Measurements from ENCODE around the gene SLC5A11. TPM values are rescaled to one million over a fixed set of nuclear protein-coding genes. Genes with fewer than 3 reads are reported as not detected.

SLC5A11 gene
- polyA plus RNA-seq, 3 donors, result 0.60 TPM; not detected in 2

GRCh38 chr16:24953721-24954120 lies 108.0 kb downstream of the SLC5A11 start:
- no peak overlapping the region for H3K4me2 ChIP-seq (replicated peaks; ENCODE audit: extremely low read depth, low read length, poor library complexity, severe bottlenecking)
- WGBS (ENCODE audit: insufficient coverage), result no CpG with 5 or more reads among the region's 5 CpGs
- no peak for DNase-seq
- Mint-ChIP-seq H3K27me3 (ENCODE audit: low read depth in 3 of 3) (no peaks in the 10 kb centered on the region), H3K4me1 (no peaks in the 10 kb centered on the region), H3K27ac (peak overlapping the region in 2 of 7 donors; percentile 45 to 79), H3K36me3 (peaks cover 92 to 96% of the 10 kb centered on the region in 2 donors), H3K4me3 (no peak overlapping the region), H3K9me3 (peaks cover 0 to 2% (median 0%) of the 10 kb centered on the region in 7 donors)
- TF ChIP-seq CTCF (IDR thresholded peaks at IDR 0.05), result no peak
- no peaks in the 10 kb centered on the region for H3K4me1 ChIP-seq (ENCODE audit: control insufficient read depth in 1 of 2, insufficient read depth in 2 of 2, low read length in 2 of 2)
- H3K9me3 ChIP-seq (replicated peaks in 1 of 2; ENCODE audit: control insufficient read depth in 1 of 2, insufficient read depth in 1 of 2, low read length in 2 of 2), result no peaks in the 10 kb centered on the region
- no peak overlapping the region for H2AFZ ChIP-seq (ENCODE audit: insufficient read depth, low read depth, low read length, poor library complexity, severe bottlenecking)
- intact Hi-C loops (cut with micrococcal nuclease), result no loop called here
- H3K36me3 ChIP-seq (replicated peaks in 1 of 2; ENCODE audit: control insufficient read depth in 1 of 2, insufficient read depth in 2 of 2, low read length in 2 of 2), result peaks cover 96 to 100% of the 10 kb centered on the region in 2 donors
- H3K27ac ChIP-seq (ENCODE audit: low read depth in 1 of 2, low read length in 2 of 2), result peak overlapping the region in 1 of 2 donors; percentile 46
- H3K9ac ChIP-seq (ENCODE audit: insufficient read depth, low read length, poor library complexity, severe bottlenecking), result no peak overlapping the region
- H3K27me3 ChIP-seq (ENCODE audit: control insufficient read depth in 2 of 2, insufficient read depth in 2 of 2, low read length in 2 of 2), result no peaks in the 10 kb centered on the region
- H3K79me2 ChIP-seq (ENCODE audit: insufficient read depth, low read length), result no peaks in the 10 kb centered on the region
- H3K4me3 ChIP-seq (replicated peaks in 1 of 3; ENCODE audit: low read depth in 2 of 3, low read length in 3 of 3), result no peak overlapping the region
- H4K20me1 ChIP-seq (ENCODE audit: insufficient read depth, low read length), result peaks cover 43% of the 10 kb centered on the region

GRCh38 chr16:24954137-24954536 lies 108.4 kb downstream of the SLC5A11 start:
- H3K36me3 Mint-ChIP-seq, result peaks cover 94 to 98% of the 10 kb centered on the region in 2 donors
- 100% methylated on average over 1 of the region's 4 CpGs for WGBS (ENCODE audit: insufficient coverage)
- intact Hi-C loops (cut with micrococcal nuclease), result no loop called here

More at GRCh38 chr16:24954137-24954536, 108.4 kb downstream of the SLC5A11 start:
- Histone ChIP-seq H3K9me3 (replicated peaks in 1 of 2; ENCODE audit: control insufficient read depth in 1 of 2, insufficient read depth in 1 of 2, low read length in 2 of 2) (no peaks in the 10 kb centered on the region), H2AFZ (ENCODE audit: insufficient read depth, low read depth, low read length, poor library complexity, severe bottlenecking) (no peak overlapping the region), H3K4me3 (replicated peaks in 1 of 3; ENCODE audit: low read depth in 2 of 3, low read length in 3 of 3) (no peak overlapping the region), H3K9ac (ENCODE audit: insufficient read depth, low read length, poor library complexity, severe bottlenecking) (no peak overlapping the region), H3K79me2 (ENCODE audit: insufficient read depth, low read length) (no peaks in the 10 kb centered on the region), H3K27me3 (ENCODE audit: control insufficient read depth in 2 of 2, insufficient read depth in 2 of 2, low read length in 2 of 2) (no peaks in the 10 kb centered on the region), H4K20me1 (ENCODE audit: insufficient read depth, low read length) (peaks cover 44% of the 10 kb centered on the region), H3K4me1 (ENCODE audit: control insufficient read depth in 1 of 2, insufficient read depth in 2 of 2, low read length in 2 of 2) (no peaks in the 10 kb centered on the region), H3K4me2 (replicated peaks; ENCODE audit: extremely low read depth, low read length, poor library complexity, severe bottlenecking) (no peak overlapping the region), H3K27ac (ENCODE audit: low read depth in 1 of 2, low read length in 2 of 2) (peak overlapping the region in 1 of 2 donors; percentile 0), H3K36me3 (replicated peaks in 1 of 2; ENCODE audit: control insufficient read depth in 1 of 2, insufficient read depth in 2 of 2, low read length in 2 of 2) (peaks cover 96 to 100% of the 10 kb centered on the region in 2 donors)
- Mint-ChIP-seq H3K27ac (no peak overlapping the region), H3K27me3 (ENCODE audit: low read depth in 3 of 3) (no peaks in the 10 kb centered on the region), H3K4me3 (no peak overlapping the region), H3K4me1 (no peaks in the 10 kb centered on the region), H3K9me3 (peaks cover 0 to 2% (median 0%) of the 10 kb centered on the region in 7 donors)
- no peak for DNase-seq
- no peak for TF ChIP-seq CTCF (IDR thresholded peaks at IDR 0.05)
